HG03575 (cell line): Measurements from ENCODE around the gene VPS36.
"Not testable (repeated sequence)": the region's sequence is repeated elsewhere in the genome, so short reads cannot be mapped to it uniquely, and the experiment has no call there.

Experiments used
- ATAC-seq: cut with Tn5 transposase; IDR thresholded peaks from one replicate; pipeline ENCODE4 v1.9.1; 2021; ENCODE audit not compliant: unreplicated experiment, insufficient number of reproducible peaks, low FRiP score; ENCODE audit errors: extremely low read depth

The VPS36 gene

DNA sequence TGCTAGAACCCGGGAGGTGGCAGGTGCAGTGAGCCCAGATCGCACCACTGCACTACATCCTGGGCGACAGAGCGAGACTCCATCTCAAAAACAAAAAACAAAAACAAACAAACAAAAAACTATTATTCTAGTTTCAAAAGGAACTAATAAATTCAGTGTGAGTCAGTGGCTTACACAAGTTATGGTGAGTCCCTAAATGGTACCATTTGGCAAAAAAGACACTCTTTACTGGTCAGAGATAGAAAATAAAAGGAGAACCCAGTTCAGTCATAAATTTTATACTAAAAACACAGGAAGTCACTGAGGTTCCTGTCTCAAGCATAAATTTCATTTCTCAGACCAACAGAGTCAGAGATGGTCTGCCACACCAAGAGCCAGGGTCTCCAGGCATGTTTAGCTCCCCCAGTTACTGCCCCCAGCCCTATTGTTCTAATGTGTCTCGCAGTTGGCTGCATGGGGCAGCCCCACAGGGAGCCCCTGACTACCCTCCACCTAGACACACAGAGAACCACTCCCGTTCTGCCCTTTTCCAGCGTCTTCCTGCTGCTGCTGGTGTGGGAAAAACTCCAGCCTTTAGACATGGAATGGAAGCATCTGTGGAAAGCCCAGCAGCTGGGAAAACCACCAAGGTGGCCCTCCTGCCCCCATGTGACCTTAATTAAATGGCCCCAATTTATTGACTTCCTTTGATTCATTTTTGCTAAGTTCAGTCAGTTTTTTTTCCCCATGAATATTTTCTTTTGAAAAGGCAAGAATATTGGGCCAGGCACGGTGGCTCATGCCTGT is 56.7 kb downstream of the VPS36 start:
- ATAC-seq, result no peak

- no peak for ATAC-seq
Observed at GRCh38 chr13:52387721-52388120, 62.7 kb downstream of the VPS36 start.

- no peak for ATAC-seq
Observed at GRCh38 chr13:52385870-52386269, 64.6 kb downstream of the VPS36 start.

DNA sequence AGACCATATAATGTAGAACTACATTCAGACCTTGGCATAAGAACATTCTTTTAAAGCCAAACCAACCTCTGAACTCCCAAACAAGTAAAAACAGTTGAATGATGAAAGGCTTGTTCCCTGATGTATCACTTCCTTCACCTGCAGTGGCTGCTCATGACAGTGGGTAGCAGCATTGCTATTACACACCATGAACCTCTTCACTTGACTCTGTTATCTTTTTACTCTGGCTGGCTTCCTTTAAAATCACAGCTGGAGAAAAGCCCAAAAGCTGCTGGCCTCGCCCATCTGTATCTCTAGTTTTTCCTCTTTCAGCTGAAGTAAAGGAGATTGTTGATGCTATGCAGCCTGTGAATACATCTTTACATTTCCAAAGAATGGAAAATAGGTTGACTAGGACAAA is 67.1 kb downstream of the VPS36 start:
- ATAC-seq, result no peak

DNA sequence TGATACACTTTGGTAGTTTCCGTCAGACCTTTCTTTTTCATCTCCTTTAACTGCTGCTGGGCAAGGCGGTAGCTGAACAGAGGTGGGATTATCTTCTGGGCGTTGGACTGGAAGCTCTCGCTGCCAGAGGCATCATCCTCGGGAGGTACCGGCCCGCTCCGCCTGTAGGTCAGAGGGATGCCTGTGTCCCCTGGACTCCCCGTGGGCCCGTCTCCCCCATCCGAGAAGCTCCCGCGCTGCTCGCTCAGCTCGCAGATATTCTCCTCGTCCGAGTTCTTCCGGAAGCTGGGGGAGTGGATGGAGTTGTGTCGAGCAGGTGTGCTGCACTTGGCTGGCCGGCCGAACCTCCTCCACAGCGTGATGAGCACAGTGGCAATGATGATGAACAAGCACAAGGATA is 72.1 kb downstream of the VPS36 start:
- ATAC-seq, result no peak

DNA sequence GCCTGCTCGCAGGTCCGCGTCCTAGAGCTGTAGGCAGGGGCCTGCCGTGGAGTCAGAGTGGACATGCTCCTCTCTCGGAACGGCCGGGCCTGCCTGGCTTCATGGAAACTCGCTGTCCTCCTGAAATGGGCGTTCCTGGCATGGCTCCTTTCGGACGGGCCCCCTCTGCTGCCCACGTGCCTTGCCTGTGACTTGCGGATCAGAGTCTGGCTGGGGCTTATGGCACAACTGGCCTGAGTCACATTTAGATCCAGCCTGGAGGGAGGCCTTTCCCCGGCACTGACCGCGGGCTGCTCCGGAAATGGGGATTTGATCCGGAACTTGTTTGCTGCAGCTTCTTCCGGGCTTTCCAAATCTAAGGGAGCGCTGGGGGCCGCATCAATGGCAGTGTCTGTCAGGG is 72.5 kb downstream of the VPS36 start:
- ATAC-seq, result no peak

DNA sequence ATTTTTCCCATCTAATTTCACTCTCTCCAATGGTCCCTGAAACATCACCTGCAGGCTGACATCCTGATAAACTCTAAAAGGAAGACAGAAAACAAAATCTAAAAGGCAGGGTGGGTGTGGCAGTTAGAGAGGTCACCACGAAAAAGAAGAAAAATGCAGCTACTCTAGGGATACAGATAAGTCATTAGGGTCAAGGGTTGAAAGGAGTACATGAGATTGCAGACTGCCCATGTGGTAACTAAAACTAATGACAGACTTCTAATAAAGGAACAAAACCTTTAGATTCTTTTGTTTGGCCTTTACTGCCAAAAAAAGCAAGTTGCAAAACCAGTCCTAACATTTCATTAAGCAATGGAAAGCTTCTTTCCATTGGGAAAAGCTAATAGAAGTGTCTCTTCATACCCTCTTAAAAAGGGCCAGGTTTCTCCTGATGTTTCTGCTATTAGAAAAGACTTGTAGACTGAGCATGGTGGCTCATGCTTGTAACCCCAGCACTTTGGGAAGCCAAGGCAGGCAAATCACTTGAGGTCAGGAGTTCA is 75.5 kb downstream of the VPS36 start:
- no peak for ATAC-seq

- no peak for ATAC-seq
Observed at GRCh38 chr13:52374389-52374788, 76.0 kb downstream of the VPS36 start.

DNA sequence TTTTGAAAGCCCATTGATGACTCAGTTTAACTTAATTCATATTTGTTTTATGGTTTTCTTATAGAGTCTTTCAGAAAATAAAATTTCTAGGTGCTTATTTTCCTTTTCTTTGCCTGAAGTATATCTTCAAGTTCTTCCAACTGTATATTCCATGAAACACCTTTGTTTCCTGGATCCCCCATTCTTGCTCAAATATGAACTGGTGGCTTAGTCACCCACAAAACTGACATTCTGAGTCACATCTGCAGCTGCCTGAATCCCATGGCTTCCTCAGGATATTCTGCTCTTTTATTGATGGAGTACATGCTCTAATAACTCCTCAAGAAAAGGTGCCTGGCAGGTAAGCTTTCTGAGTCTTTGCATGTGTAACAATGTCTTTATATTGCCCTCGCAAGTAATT is 77.2 kb downstream of the VPS36 start:
- not testable (repeated sequence) for ATAC-seq

DNA sequence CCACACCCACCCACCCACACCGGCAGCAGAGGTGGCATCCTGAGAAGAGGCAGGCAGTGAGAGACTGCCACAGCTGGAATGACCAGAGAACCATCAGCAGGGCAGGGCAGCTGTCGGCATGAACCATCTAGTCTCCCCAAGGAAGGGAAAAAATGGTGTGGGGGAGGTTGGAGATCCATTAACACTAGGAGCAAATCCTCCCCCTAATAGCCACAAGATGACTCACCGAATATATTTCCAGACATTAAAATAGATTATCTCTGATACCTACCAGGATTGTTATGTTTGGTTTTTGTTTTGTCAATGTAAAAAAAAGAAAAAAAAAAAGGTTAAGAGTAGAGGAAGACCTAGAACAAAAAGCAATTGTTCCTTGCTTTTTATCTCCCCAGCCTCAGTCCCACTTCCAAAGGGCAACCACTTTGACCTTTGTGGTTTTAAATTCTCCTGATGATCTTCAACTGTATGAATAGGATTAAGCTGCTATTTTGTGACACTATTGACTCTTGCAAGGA is 78.6 kb downstream of the VPS36 start:
- no peak for ATAC-seq

DNA sequence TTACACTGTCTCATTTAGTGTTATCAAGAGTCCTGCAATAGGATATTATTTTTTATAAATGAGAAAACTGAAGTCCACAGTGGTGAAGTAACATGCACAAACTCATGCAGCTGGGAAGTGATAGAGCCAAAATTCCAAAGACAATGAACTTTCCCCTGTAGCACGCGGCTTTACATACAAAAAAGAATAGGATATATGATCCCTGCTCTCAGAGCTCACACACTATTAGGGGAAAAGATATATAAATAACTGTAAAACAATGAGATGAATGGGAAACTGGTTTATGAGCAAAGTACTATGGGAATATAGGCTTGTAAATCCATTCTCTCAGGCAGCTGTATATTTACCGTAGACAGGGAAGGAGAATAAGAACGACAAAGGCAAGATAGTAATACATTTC is 84.1 kb downstream of the VPS36 start:
- ATAC-seq, result no peak
